Esophagus muscularis mucosa (tissue), 4 donors: ENCODE results near the gene IPCEF1. TPM values are rescaled to one million over a fixed set of nuclear protein-coding genes. Genes with fewer than 3 reads are reported as not detected.

Source experiments
- DNase-seq: peaks from one replicate; pipeline ENCODE4 v3.0.0-alpha.2; 2017; ENCODE audit errors: extremely low spot score
- H3K27ac ChIP-seq, 4 donors: fragments of 200-600 bp; sonication (generic); replicated peaks in 1 of 4; 1 replicate in 3 of 4; 2 replicates in 1 of 4; pipeline ENCODE4 v1.5.1; 2016 to 2019; ENCODE audit warnings: mild to moderate bottlenecking in 1 of 4
- H3K27me3 ChIP-seq, 4 donors: fragments of 200-600 bp; sonication (generic); one replicate each; pipeline versions ENCODE4 v1.5.1 to v1.6.0; 2016 to 2019
- H3K36me3 ChIP-seq, 4 donors: fragments of 200-600 bp; sonication (generic); one replicate each; pipeline ENCODE4 v1.5.1; 2016 to 2019
- H3K4me1 ChIP-seq, 4 donors: fragments of 200-600 bp; sonication (generic); one replicate each; pipeline ENCODE4 v1.5.1; 2016 to 2019
- H3K4me3 ChIP-seq, 4 donors: fragments of 200-600 bp; sonication (generic); 1 replicate in 2 of 4; 2 replicates in 2 of 4; pipeline ENCODE4 v1.5.1; 2016 to 2019; ENCODE audit warnings: mild to moderate bottlenecking in 4 of 4, moderate library complexity in 1 of 4
- H3K9me3 ChIP-seq, 4 donors: fragments of 200-600 bp; sonication (generic); 1 replicate in 3 of 4; 2 replicates in 1 of 4; pipeline ENCODE4 v1.5.1; 2016 to 2019
- CTCF ChIP-seq, 3 experiments: fragments of 200-600 bp in 2 of 3; fragments of 450-650 bp in 1 of 3; sonication (generic) in 2 of 3; IDR thresholded peaks; one replicate each; pipeline ENCODE4 v1.5.1; 2017 to 2019; ENCODE audit warnings: antibody characterized with exemption in 3 of 3, mild to moderate bottlenecking in 2 of 3, moderate library complexity in 1 of 3
- EP300 ChIP-seq: sonication (generic); formaldehyde crosslinking; IDR thresholded peaks from one replicate; pipeline ENCODE4 v1.6.1; 2017; ENCODE audit warnings: antibody characterized with exemption
- POLR2A ChIP-seq: fragments of 450-650 bp; IDR thresholded peaks from one replicate; pipeline ENCODE4 v1.6.1; 2017; ENCODE audit warnings: antibody characterized with exemption, moderate library complexity, mild to moderate bottlenecking, low read depth
- POLR2AphosphoS5 ChIP-seq, 2 donors: sonication (generic); formaldehyde crosslinking; IDR thresholded peaks; one replicate each; pipeline ENCODE4 v1.6.1; 2017; ENCODE audit warnings: antibody characterized with exemption in 2 of 2
- WGBS: methylation state at CpG from one replicate; pipeline ENCODE4 v1.1.5; 2018; 5-methylcytosine and 5-hydroxymethylcytosine counted together
- intact Hi-C: fragments of 100-400 bp; cut with DNase I; formaldehyde crosslinking; loops from one replicate; pipeline ENCODE4 v1.15.1; 2023
- total RNA-seq, 4 donors: library from RNA; depleted of rRNA; stranded (reverse); fragments of >200 nt; gene quantifications; one replicate each; pipeline versions ENCODE4 v1.1.0 to v1.2.1, GENCODE V29; 2016

Gene IPCEF1
- total RNA-seq, 4 donors from 2014 or later, result 0.63 to 2.7 (median 1.2) TPM

DNA sequence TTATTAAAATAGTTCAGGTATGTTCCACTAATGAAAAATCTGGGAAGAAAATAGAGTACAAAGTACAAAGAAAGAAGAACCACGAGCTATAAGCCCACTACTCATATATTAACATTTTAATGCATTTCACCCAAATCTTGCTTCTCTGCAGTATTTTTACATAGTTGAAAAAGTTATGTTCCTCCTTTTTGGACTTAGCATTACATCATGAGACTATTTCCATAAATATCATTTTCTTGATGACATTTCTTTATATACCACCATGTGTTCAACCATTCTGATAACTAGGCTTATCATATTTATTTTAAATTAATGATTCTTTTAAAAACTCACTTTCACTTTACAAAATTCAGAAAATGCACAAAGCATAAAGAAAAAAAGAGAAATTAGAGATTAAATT, 3.0 kb downstream of the IPCEF1 start:
- Histone ChIP-seq H3K4me1 (no peaks in the 10 kb centered on the region), H3K4me3 (no peak overlapping the region), H3K9me3 (no peaks in the 10 kb centered on the region), H3K27me3 (no peaks in the 10 kb centered on the region), H3K27ac (no peak overlapping the region), H3K36me3 (no peaks in the 10 kb centered on the region)
- TF ChIP-seq POLR2AphosphoS5 (IDR thresholded peaks at IDR 0.05), result no peak
- TF ChIP-seq EP300, result no peak
- no peak for TF ChIP-seq CTCF (IDR thresholded peaks at IDR 0.05)
- no peak for TF ChIP-seq POLR2A
- intact Hi-C loops, result no loop called here
- 90% methylated on average over 1 of the region's 1 CpG for WGBS
- DNase-seq, result no peak

- H3K36me3 ChIP-seq, result no peaks in the 10 kb centered on the region
- no peaks in the 10 kb centered on the region for H3K27me3 ChIP-seq
- H3K4me3 ChIP-seq, result no peak overlapping the region
- H3K9me3 ChIP-seq, result no peaks in the 10 kb centered on the region
- H3K4me1 ChIP-seq, result no peaks in the 10 kb centered on the region
- no peak overlapping the region for H3K27ac ChIP-seq
- no peak for DNase-seq
- WGBS, result 91% methylated on average over 15 of the region's 15 CpGs
- intact Hi-C loops, result no loop called here
- TF ChIP-seq POLR2AphosphoS5 (IDR thresholded peaks at IDR 0.05) (no peak), EP300 (no peak), CTCF (IDR thresholded peaks at IDR 0.05) (no peak), POLR2A (no peak)
Measured at GRCh38 chr6:154352898-154353585, 3.6 kb downstream of the IPCEF1 start.

- WGBS, result 91% methylated on average over 3 of the region's 3 CpGs
Measured at GRCh38 chr6:154350293-154350692, 6.3 kb downstream of the IPCEF1 start.

DNA sequence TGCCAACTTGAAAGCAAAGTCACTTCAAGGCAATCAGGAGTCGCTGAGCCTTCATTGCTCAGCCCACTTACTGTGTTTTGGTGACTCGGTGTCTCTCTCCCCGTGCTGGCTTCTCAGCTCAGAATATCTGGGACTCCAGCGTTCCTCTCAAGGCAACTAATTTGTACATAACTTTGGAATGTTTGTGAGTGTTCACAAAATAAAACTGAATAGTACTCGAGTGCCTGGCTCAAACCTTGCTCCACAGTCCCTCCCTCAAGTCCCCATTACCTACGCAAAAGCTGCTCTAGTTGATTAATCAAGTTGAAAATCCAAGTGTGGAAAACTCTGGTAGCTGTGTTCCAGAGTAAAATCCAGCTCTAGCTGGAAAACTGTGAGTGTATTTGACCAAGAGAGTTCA, 8.6 kb downstream of the IPCEF1 start:
- TF ChIP-seq POLR2A (no peak), CTCF (IDR thresholded peaks at IDR 0.05) (no peak), EP300 (no peak), POLR2AphosphoS5 (IDR thresholded peaks at IDR 0.05) (no peak)
- Histone ChIP-seq H3K36me3 (no peaks in the 10 kb centered on the region), H3K27ac (no peak overlapping the region), H3K9me3 (no peaks in the 10 kb centered on the region), H3K4me3 (no peak overlapping the region), H3K27me3 (no peaks in the 10 kb centered on the region), H3K4me1 (no peaks in the 10 kb centered on the region)
- intact Hi-C loops, result no loop called here
- WGBS, result 95% methylated on average over 5 of the region's 6 CpGs
- peak; percentile 87 for DNase-seq

More at GRCh38 chr6:154350293-154350692, 6.3 kb downstream of the IPCEF1 start:
- DNase-seq, result no peak
- no peak for TF ChIP-seq POLR2AphosphoS5 (IDR thresholded peaks at IDR 0.05)
- TF ChIP-seq POLR2A, result no peak
- TF ChIP-seq EP300, result no peak
- TF ChIP-seq CTCF (IDR thresholded peaks at IDR 0.05), result no peak
- no peaks in the 10 kb centered on the region for H3K36me3 ChIP-seq
- H3K27ac ChIP-seq, result no peak overlapping the region
- intact Hi-C loops, result no loop called here
- H3K4me3 ChIP-seq, result no peak overlapping the region
- no peaks in the 10 kb centered on the region for H3K9me3 ChIP-seq
- no peaks in the 10 kb centered on the region for H3K27me3 ChIP-seq
- no peaks in the 10 kb centered on the region for H3K4me1 ChIP-seq

DNA sequence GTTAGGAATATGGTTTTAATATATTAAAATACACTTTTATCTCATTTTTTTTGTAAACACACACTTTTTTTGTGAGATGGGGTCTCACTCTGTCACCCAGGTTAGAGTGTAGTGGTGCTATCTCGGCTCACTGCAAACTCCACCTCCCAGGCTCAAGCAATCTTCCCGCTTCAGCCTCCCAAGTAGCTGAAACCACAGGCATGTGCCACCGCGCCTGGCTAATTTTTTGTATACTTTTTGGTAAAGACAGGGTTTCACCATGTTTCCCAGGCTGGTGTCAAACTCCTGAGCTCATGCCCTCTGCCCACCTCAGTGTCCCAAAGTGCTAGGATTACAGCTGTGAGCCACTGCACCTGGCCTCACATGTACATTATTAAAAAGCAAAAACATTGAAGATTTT, 10.8 kb downstream of the IPCEF1 start:
- H3K4me1 ChIP-seq, result peaks cover 0 to 9% (median 0%) of the 10 kb centered on the region in 4 donors
- no peaks in the 10 kb centered on the region for H3K9me3 ChIP-seq
- no peaks in the 10 kb centered on the region for H3K27me3 ChIP-seq
- 95% methylated on average over 4 of the region's 4 CpGs for WGBS
- H3K27ac ChIP-seq, result no peak overlapping the region
- intact Hi-C loops, result no loop called here
- peak; percentile 37 for DNase-seq
- H3K4me3 ChIP-seq, result no peak overlapping the region
- no peaks in the 10 kb centered on the region for H3K36me3 ChIP-seq
- TF ChIP-seq CTCF (IDR thresholded peaks at IDR 0.05) (no peak), POLR2AphosphoS5 (IDR thresholded peaks at IDR 0.05) (no peak), POLR2A (no peak)
